Measurements from ENCODE around the gene PON2.

The PON2 gene

GRCh38 chr7:95454438-95455045, 19.7 kb upstream of the PON2 start:
- TF ChIP-seq GABPA (IDR thresholded peaks at IDR 0.05; ENCODE audit: low read depth): no peak
- no peak for TF ChIP-seq SPI1 (IDR thresholded peaks at IDR 0.05; ENCODE audit: borderline replicate concordance, low read depth)
- no peak for TF ChIP-seq REST (IDR thresholded peaks at IDR 0.05; ENCODE audit: insufficient replicate concordance, low read depth)
- no peak for TF ChIP-seq POLR2AphosphoS5 (IDR thresholded peaks at IDR 0.05; ENCODE audit: low read depth)
- TF ChIP-seq CTCF (IDR thresholded peaks at IDR 0.05; ENCODE audit: insufficient read depth, low read length): no peak
- H3K27me3 ChIP-seq (ENCODE audit: insufficient read depth, poor library complexity, severe bottlenecking): no peaks in the 10 kb centered on the region
- no peak for DNase-seq (ENCODE audit: low read depth in 1 of 2, low spot score in 1 of 2)
- H3K4me3 ChIP-seq (replicated peaks; ENCODE audit: insufficient read depth, low read length): no peak overlapping the region
- no peak overlapping the region for H3K27ac ChIP-seq (replicated peaks)

- DNase-seq (ENCODE audit: low read depth in 1 of 2, low spot score in 1 of 2): no peak
- Histone ChIP-seq H3K27ac (replicated peaks) (no peak overlapping the region), H3K27me3 (ENCODE audit: insufficient read depth, poor library complexity, severe bottlenecking) (no peaks in the 10 kb centered on the region), H3K4me3 (replicated peaks; ENCODE audit: insufficient read depth, low read length) (no peak overlapping the region)
- TF ChIP-seq SPI1 (IDR thresholded peaks at IDR 0.05; ENCODE audit: borderline replicate concordance, low read depth) (no peak), REST (IDR thresholded peaks at IDR 0.05; ENCODE audit: insufficient replicate concordance, low read depth) (no peak), GABPA (IDR thresholded peaks at IDR 0.05; ENCODE audit: low read depth) (no peak), POLR2AphosphoS5 (IDR thresholded peaks at IDR 0.05; ENCODE audit: low read depth) (no peak), CTCF (IDR thresholded peaks at IDR 0.05; ENCODE audit: insufficient read depth, low read length) (no peak)
Observed at GRCh38 chr7:95446618-95447017, 11.8 kb upstream of the PON2 start.

- no peak for TF ChIP-seq POLR2AphosphoS5 (IDR thresholded peaks at IDR 0.05; ENCODE audit: low read depth)
- no peak for TF ChIP-seq SPI1 (IDR thresholded peaks at IDR 0.05; ENCODE audit: borderline replicate concordance, low read depth)
- no peak for TF ChIP-seq CTCF (IDR thresholded peaks at IDR 0.05; ENCODE audit: insufficient read depth, low read length)
- no peak for TF ChIP-seq REST (IDR thresholded peaks at IDR 0.05; ENCODE audit: insufficient replicate concordance, low read depth)
- Histone ChIP-seq H3K4me3 (replicated peaks; ENCODE audit: insufficient read depth, low read length) (no peak overlapping the region), H3K27me3 (ENCODE audit: insufficient read depth, poor library complexity, severe bottlenecking) (no peaks in the 10 kb centered on the region), H3K27ac (replicated peaks) (no peak overlapping the region)
- no peak for DNase-seq (ENCODE audit: low read depth in 1 of 2, low spot score in 1 of 2)
Observed at GRCh38 chr7:95444796-95445195, 10.0 kb upstream of the PON2 start.
